GM12873 (cell line): ENCODE measurements around the gene ERLIN1.

Experiments
- TF ChIP-seq, protein P1 (sequence below): IDR thresholded peaks from 2 replicates; pipeline ENCODE4 v1.5.1; 2012; ENCODE audit warnings: low read depth, mild to moderate bottlenecking, moderate library complexity, low read length, control low read depth; ENCODE audit not compliant: insufficient read depth; ENCODE audit errors: missing control alignments

The ERLIN1 gene

DNA sequence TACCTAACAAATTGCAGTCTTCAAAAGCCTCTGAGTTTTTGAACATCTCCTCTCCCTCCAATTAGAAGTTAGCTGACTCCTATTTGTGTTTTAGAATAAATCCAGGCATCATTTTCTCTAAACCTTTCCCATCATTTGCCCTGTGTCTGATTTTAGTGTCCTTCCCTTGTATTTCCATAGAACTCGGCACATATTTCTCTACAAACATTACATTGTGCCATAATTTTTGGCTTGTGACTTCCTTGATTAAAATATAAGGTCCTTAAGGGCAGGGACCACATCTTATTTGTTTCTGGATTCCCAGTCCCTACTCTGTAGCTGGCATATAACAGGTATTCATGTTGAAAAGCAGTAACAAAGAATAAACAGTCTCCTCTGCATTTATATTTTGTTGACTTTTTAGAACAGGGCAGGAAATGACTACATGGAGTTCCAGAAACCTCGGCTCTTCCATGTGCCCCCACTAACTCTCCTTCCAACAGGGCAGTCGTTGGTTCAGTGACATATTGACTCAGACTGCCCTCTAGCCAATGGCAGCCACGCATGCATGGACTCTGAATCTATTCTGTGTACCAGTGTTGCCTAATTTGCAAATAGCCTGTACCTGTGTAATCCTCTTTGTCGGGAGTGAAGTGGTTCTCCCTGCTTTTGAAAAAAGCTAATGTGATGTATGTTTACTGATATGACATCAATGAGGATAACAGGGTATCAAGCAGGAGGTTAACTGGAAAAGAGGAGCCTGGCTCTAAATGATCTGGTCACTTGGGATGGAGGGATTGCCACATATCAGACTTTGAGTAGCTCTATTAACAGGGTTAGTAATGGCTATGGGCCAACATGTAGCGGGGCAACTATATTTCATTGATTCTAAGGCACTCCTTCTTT is 84.4 kb downstream of the ERLIN1 start:
- TF ChIP-seq, protein P1, sequence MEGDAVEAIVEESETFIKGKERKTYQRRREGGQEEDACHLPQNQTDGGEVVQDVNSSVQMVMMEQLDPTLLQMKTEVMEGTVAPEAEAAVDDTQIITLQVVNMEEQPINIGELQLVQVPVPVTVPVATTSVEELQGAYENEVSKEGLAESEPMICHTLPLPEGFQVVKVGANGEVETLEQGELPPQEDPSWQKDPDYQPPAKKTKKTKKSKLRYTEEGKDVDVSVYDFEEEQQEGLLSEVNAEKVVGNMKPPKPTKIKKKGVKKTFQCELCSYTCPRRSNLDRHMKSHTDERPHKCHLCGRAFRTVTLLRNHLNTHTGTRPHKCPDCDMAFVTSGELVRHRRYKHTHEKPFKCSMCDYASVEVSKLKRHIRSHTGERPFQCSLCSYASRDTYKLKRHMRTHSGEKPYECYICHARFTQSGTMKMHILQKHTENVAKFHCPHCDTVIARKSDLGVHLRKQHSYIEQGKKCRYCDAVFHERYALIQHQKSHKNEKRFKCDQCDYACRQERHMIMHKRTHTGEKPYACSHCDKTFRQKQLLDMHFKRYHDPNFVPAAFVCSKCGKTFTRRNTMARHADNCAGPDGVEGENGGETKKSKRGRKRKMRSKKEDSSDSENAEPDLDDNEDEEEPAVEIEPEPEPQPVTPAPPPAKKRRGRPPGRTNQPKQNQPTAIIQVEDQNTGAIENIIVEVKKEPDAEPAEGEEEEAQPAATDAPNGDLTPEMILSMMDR, result no peak

GRCh38 chr10:100100651-100101184 is 85.1 kb downstream of the ERLIN1 start:
- TF ChIP-seq, protein P1, result peak; percentile 48
